Heart left ventricle (tissue), 13 donors: Measurements from ENCODE around the gene EIF3J.

ENCODE experiments used
- CTCF ChIP-seq, 12 donors: fragments of 200-600 bp; sonication (generic) in 4 of 12; IDR thresholded peaks; one replicate each; pipeline versions ENCODE4 v1.5.0 to v1.8.0; 2018 to 2022; ENCODE audit warnings: antibody characterized with exemption in 12 of 12, mild to moderate bottlenecking in 5 of 12
- POLR2A ChIP-seq, 2 donors: fragments of 450-650 bp; IDR thresholded peaks; one replicate each; pipeline ENCODE4 v1.6.1; 2017; ENCODE audit warnings: antibody characterized with exemption in 2 of 2, mild to moderate bottlenecking in 2 of 2, moderate library complexity in 2 of 2
- donor health status: ischemic (EF 13 %, LVEDD 7.1; RV severe dilation, severe dysfunction).
- donor health status: DM: no; HTN: yes; CAD: no.
- donor health status: DM: no; HTN: no; CAD: no.
- donor health status: ischemic (EF 25% LVEDD 6.9; RV normal size, moderate dysfunction).
- donor health status: ischemic (EF 25% LVEDD 5.7; RV mildly dilated, moderate dysfunction).
- donor health status: ischemic (EF 35%, LVEDD 5.7; RV mildly dilated, moderate dysfunction).
- donor health status: nonischemic (EF 11% LVEDD 7.7; RV severe dilation, severe dysfunction).
- donor health status: DM: yes; HTN: yes; CAD: no.
- donor health status: PGD.
- donor health status: ischemic (EF 29% LVEDD 5.4; RV normal size, mild dysfunction).
- donor health status: nonischemic (EF 23%, LVEDD 6.1; RV moderate dilation, normal function).

GRCh38 chr15:44606740-44607139 lies 69.8 kb downstream of the EIF3J start:
- TF ChIP-seq POLR2A (IDR thresholded peaks at IDR 0.05) (no peak), CTCF (IDR thresholded peaks at IDR 0.05) (no peak)
